ENCODE data around the gene RAMP1. TPM values are rescaled to one million over a fixed set of nuclear protein-coding genes. Genes with fewer than 3 reads are reported as not detected.

Gene RAMP1
- total RNA-seq, 1 donor = 3.1 TPM

GRCh38 chr2:237955640-237956401 is 96.4 kb downstream of the RAMP1 start:
- DNase-seq (ENCODE audit: low read depth) = no peak
- no peak for TF ChIP-seq CTCF (IDR thresholded peaks at IDR 0.05; ENCODE audit: insufficient read depth, low read length)
- no peak overlapping the region for H3K4me3 ChIP-seq (ENCODE audit: low read depth, low read length)

GRCh38 chr2:237956402-237956736 is 96.9 kb downstream of the RAMP1 start:
- DNase-seq (ENCODE audit: low read depth) = no peak
- no peak for TF ChIP-seq CTCF (IDR thresholded peaks at IDR 0.05; ENCODE audit: insufficient read depth, low read length)
- no peak overlapping the region for H3K4me3 ChIP-seq (ENCODE audit: low read depth, low read length)

- H3K4me3 ChIP-seq (ENCODE audit: low read depth, low read length) = no peak overlapping the region
- TF ChIP-seq CTCF (IDR thresholded peaks at IDR 0.05; ENCODE audit: insufficient read depth, low read length) = no peak
- DNase-seq (ENCODE audit: low read depth) = no peak
These were observed 102.2 kb downstream of the RAMP1 start for GRCh38 chr2:237961637-237962036.

Small RNAs within 50 kb of the gene (small RNA-seq; reads per million reads assigned to genes)
- gene RF00157 = not detected

Other genes starting within 250 kb of the RAMP1 start
- 29.2 and 49.0 TPM in 2 replicates for gene LRRFIP1, start 232.0 kb upstream of the RAMP1 start, total RNA-seq (ENCODE audit: low replicate concordance)
- gene RBM44, start 60.8 kb upstream of the RAMP1 start, total RNA-seq (ENCODE audit: low replicate concordance) = 0.27 and 0.65 TPM in 2 replicates
- gene UBE2F, start 107.4 kb downstream of the RAMP1 start, total RNA-seq (ENCODE audit: low replicate concordance) = 49.8 and 57.6 TPM in 2 replicates
- gene SCLY, start 201.4 kb downstream of the RAMP1 start, total RNA-seq (ENCODE audit: low replicate concordance) = 2.6 and 13.0 TPM in 2 replicates
- gene ESPNL, start 240.7 kb downstream of the RAMP1 start, total RNA-seq (ENCODE audit: low replicate concordance) = 1.4 and 2.4 TPM in 2 replicates